HG03039 (cell line): ENCODE measurements around the gene FBLN2.

Experiments used
- ATAC-seq: cut with Tn5 transposase; IDR thresholded peaks from one replicate; pipeline ENCODE4 v1.9.1; 2021; ENCODE audit warnings: mild to moderate bottlenecking, moderate library complexity; ENCODE audit not compliant: unreplicated experiment

FBLN2 gene

GRCh38 chr3:13656584-13657301, 107.8 kb downstream of the FBLN2 start:
- no peak for ATAC-seq

- no peak for ATAC-seq
These were observed 108.9 kb downstream of the FBLN2 start for GRCh38 chr3:13657660-13658435.

- ATAC-seq: no peak
These were observed 109.8 kb downstream of the FBLN2 start for GRCh38 chr3:13658681-13659080.

- no peak for ATAC-seq
These were observed 110.5 kb downstream of the FBLN2 start for GRCh38 chr3:13659221-13659969.

- ATAC-seq: no peak
These were observed 111.3 kb downstream of the FBLN2 start for GRCh38 chr3:13660042-13660874.

- ATAC-seq: no peak
These were observed 112.2 kb downstream of the FBLN2 start for GRCh38 chr3:13661121-13661520.

GRCh38 chr3:13662238-13662847, 113.4 kb downstream of the FBLN2 start:
- ATAC-seq: no peak

- ATAC-seq: no peak
These were observed 115.0 kb downstream of the FBLN2 start for GRCh38 chr3:13663781-13664535.

- no peak for ATAC-seq
These were observed 116.8 kb downstream of the FBLN2 start for GRCh38 chr3:13665582-13666226.

- ATAC-seq: no peak
These were observed 117.3 kb downstream of the FBLN2 start for GRCh38 chr3:13666227-13666619.

- no peak for ATAC-seq
These were observed 118.1 kb downstream of the FBLN2 start for GRCh38 chr3:13666781-13667709.

- ATAC-seq: no peak
These were observed 119.2 kb downstream of the FBLN2 start for GRCh38 chr3:13668136-13668535.

- ATAC-seq: no peak
These were observed 120.5 kb downstream of the FBLN2 start for GRCh38 chr3:13669457-13669856.

- no peak for ATAC-seq
These were observed 121.4 kb downstream of the FBLN2 start for GRCh38 chr3:13670292-13670691.

- ATAC-seq: no peak
These were observed 122.7 kb downstream of the FBLN2 start for GRCh38 chr3:13671482-13672233.

GRCh38 chr3:13673207-13673606, 124.3 kb downstream of the FBLN2 start:
- ATAC-seq: no peak

GRCh38 chr3:13674538-13675185, 125.7 kb downstream of the FBLN2 start:
- ATAC-seq: no peak
